SKM-1 (cell line): ENCODE measurements around the gene FDXACB1.
A peak's percentile ranks its signal among the peaks of the same experiment; 100 is the strongest.

Experiments
- DNase-seq: peaks from one replicate; lab custom pipeline; 2025; ENCODE audit not compliant: unreplicated experiment; lab: John Stamatoyannopoulos, UW

Gene FDXACB1, protein sequence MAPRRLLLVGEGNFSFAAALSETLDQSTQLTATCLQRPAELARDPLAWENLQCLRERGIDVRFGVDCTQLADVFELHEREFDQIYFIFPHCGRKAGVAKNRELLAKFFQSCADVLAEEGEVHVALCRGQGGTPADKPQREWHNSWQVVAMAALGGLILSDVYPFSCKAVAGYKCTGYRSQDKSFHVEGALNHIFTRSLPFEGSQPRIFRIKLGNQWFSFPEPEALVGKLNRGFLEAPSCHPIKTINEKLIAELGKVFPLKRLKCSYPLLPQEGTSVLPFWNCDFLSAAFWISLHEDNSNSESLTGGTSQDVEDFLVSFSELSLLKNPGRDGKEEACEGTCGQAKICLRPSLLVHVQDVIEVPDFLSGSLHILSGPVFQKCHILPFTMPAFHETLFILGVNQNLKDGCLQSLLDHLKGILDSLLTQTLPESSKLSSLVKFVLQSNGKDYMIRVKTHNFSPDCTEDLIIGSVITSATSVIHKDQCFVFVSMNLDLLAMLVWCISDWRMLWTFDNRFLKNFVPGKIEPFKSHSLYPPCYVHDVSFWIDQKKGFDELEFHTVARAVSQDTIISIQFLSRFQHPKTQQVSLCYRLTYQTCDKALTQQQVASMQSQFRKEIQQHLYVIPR

DNA sequence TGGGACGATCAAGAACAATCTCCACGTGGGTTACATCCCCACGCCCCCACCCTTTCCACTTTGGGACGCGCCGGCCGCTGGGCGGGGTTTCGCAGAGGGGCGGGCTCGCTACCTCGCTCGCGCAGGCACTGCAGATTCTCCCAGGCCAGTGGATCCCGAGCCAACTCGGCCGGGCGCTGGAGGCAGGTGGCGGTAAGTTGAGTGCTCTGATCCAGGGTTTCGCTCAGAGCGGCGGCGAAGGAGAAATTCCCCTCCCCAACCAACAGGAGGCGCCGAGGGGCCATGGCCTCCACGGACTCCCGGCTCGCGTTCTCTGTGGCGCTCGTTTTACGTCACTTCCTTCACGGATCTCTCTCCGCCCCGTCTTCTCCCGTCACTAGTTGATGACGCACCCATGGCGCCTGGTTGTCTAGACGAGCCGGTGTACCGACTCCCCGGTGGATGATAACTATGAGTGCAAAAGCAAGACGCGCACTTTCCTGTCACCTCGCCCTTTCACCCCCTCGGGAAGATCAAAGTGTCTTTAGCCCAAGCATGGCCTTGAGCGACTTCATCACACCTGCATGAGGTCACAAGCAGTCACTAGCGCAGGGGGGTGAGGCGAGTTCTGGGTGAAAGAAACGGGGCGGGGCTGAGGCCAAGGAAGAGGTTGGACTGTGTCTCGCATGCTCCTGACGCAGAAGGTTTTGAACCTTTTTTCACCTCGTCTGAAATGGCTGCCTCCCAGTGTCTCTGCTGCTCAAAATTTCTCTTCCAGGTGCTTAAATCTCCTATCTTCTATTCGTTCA is at the start of gene FDXACB1, which contains the start of gene CFAP68:
FDXACB1 (minus strand) TSS at position 317 of the 788 bp plus-strand sequence; CDS start at position 284, 33 bp downstream.
CFAP68 (plus strand) TSS at position 693 of the 788 bp plus-strand sequence; CDS start at position 713, 20 bp downstream.
- peak; percentile 98 for DNase-seq

DNA sequence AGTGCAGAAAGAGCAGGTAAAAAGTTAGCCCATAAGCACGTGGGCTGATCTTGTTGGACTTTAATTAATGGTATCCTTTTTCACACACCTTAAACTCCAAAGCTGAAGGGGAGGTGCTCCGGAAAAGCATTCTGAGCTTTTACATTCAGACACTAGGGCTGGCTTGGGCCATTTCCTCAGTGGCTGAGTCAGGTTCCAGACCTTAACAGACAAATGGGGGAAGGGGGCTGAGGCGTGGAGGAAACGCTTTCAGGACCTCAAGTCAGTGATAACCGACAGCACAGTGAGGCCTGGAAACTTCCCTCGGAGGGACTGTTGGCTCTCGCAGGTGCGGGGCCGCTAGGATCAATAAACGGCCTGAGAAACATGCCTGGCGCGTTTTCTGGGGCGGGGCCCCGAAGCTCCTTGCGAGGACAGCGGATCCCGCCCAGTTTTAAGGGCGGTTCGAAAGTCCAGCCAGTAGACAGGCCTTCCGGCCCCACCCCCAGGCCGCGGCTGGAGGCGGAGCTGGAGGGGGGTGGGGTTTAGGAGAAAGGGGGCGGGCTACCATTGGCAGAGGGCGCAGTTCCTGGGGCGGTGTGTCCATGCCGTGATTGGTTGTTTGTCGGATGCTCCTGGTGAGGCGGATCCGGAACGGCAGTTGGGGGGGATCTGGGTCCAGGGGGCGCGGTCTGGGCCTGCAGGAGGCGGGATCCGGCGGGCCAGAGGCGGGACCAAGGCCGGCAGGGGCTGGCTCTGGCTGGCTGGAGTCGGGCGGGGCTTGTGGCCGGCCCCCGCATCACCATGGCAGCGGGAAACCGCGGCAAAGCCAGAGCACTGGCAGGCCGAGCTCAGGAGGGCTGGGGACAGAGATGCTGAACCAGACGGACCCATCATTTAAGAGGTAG is 47.8 kb upstream of the FDXACB1 start:
- DNase-seq, result peak; percentile 90

DNA sequence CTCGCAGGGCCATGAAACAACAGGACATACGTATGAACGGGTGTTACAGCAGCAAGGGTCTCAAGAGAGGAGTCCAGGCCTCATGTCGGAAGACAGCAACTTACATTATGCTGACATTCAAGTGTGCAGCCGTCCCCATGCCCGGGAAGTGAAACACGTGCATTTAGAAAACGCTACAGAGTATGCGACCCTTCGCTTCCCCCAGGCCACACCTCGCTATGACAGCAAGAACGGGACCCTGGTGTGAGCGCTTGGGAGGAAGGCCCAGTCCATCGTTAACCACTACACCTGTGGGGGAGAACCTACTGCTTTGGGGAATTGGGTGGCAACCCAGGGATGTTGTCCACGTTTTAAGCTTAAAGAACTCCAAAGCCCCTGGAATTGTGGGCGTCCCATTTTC is 47.0 kb upstream of the FDXACB1 start:
- DNase-seq, result no peak

DNA sequence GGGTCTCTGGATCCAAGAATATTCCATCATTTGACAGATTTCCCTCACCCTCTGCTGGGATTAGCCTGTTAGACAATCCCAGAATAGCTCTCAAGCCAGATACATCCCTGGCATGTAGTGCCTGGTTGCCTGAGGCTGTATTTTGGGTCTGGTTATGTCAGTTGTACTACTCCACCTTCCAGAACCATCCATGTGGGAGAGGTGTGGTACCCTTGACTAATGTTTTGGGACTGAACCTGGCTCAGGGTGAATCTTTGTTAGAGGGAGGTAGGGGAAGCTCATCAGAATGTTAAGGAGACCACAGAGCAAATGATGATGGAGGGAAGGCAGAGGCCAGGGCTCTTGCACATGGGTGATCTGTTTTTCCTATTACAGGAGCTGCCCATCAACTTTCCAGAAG is 45.0 kb upstream of the FDXACB1 start:
- DNase-seq, result no peak

DNA sequence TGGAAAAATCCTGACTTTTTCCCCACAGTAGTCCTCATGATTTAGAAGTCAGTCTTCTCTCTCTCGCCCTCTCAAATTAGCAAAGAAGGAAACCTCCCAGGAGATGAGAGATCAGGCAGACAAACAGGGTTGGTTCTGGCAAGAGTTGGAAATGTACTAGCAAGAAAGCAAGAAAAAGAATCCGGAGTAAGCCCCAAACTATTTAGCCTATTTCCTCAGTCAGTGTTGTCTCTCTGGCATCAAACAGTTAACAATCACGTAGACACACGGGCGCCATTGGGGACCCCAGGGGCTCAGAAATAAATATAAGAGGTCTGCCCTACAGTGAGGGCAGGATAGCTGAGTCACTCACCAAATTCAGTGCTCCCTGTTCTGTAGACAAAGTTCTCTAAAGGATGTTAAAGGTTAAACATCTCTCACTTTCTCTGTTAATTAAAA is 44.4 kb upstream of the FDXACB1 start:
- no peak for DNase-seq

DNA sequence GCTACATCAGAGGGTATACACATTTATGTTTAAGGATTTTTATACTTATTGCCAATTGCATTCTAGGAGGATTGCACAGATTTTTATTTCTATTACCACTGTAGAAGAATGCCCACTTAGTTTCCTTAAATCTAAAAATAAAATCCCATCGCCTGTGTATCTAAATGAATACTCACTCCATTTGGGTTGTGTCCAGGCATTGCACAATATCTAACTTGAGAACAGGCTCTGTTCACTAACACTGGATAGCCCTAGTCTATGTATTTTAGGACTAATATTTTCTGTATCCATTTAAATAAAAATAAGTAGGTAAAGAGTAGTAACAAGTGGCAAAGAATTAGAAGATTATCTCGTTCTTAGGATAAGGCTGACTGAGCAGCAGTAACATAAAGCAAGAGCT is 43.8 kb upstream of the FDXACB1 start:
- DNase-seq, result no peak

DNA sequence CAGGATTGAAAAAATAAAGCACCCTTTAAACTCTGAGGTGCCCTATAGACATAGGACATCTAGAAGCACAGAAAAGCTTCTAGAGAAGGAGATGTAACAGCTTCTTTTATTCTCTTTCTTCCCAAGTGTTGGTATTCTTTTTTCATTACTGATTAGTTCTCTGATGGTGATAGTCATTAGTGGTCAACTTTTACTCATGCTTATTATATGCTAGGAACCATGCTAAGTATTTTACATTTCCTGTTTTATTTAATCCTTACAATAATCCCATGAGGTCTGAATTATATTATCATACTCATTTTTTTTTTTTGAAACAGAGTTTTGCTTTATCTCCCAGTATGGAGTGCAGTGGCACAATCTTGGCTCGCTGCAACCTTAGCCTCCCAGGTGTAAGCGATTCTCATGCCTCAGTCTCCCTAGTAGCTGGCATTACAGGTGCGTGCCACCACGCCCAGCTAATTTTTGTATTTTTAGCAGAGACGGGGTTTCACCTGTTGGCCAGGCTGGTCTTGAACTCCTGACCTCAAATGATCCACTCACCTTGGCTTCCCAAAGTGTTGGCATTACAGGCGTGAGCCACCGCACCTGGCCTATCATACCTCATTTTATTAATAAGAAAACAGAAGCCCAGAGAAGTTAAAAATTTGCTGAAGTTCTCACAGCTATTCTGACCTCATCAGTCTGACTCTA is 42.7 kb upstream of the FDXACB1 start:
- no peak for DNase-seq

DNA sequence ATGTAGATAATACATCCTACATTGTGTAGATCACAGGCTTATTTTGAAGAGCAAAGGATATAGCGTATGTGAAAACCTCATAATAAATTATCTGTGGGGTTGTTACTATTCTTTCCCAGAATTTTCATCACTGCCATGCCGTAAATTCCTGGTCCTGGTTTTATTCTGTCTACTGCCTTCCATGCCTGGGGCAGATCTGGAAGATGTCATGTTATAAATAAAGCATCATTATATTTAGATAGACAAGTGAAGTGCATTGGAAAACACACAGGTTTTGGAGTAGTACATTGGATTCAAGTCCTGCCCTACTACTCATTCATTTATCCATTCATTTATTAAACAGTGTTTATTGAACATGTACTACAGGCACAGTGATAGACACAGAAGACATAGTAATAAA is 41.9 kb upstream of the FDXACB1 start:
- DNase-seq, result no peak

DNA sequence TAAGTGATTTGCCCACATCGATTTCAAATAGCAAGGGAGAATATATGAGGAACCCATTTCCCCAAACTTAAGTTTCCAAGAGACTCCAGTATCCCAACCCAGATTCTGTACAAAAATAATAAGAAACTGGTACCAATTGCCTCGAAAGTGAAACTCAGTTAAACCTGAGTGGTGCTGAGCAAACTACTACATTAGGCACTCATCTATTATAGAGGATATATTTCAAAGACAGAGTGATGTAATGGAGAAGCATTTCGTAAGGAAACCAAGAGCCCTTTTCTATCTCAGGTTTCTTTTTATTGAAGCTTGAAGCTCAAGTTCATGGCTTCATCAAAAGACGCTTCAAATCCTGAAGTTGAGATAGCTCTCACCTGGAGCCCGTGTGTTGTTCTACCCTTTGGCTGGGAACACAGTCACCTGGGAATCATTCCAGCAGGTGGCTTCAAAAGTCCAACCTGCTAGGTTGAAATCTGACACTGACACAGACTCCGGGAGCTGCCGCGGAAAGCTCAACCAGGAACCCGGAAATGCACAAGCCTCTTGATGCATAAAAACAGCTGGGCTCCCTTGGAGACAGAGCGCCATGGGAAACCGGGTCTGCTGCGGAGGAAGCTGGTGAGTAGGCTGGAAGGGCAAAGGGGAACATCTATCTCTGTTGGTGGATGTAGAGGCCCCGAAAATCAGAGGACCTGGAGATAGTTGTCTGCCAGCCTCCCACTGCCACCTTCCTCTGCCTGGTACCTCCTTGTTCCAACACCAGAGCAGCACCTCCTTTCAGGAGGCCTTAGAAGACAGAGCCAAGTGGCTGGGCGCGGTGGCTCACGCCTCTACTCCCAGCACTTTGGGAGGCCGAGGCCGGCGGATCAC is 39.7 kb upstream of the FDXACB1 start, which contains the start of gene C11orf52:
C11orf52 (plus strand) TSS at position 524 of the 867 bp plus-strand sequence; CDS start at position 584, 60 bp downstream.
- no peak for DNase-seq

DNA sequence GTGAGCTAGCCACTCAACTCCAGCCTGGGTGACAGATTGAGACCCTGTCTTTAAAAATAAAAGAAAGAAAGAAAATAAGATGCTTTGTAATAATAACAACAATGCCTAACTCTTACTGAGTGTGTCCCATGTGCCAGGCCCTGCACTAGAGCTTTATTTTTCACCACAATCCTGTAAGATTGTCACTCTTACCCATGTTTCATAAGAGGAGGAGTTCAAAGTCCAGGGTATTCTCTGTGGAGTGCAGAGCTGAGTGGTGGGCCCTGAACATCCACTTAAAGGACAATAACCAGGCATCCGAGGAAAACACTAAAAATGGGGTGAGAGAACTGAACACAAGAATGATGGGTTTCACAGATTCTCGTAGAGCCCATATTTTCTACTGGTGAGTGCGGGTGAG is 38.8 kb upstream of the FDXACB1 start:
- DNase-seq, result no peak

DNA sequence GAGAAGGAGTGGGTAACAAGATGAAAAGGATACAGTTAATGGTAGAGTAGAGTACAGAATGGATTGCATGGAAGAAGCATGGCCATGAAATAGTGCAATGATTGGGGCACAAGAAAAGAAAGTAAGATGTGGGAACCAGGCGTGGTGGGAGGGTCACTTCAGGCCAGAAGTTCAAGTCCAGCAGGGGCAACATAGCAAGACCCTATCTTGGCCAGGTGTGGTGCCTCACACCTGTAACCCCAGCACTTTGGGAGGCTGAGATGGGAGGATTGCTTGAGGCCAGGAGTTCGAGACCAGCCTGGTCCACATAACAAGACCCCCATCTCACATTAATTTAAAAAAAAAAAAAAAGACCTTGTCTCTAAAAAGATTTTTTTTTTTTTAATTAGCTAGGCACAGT is 38.3 kb upstream of the FDXACB1 start:
- no peak for DNase-seq

DNA sequence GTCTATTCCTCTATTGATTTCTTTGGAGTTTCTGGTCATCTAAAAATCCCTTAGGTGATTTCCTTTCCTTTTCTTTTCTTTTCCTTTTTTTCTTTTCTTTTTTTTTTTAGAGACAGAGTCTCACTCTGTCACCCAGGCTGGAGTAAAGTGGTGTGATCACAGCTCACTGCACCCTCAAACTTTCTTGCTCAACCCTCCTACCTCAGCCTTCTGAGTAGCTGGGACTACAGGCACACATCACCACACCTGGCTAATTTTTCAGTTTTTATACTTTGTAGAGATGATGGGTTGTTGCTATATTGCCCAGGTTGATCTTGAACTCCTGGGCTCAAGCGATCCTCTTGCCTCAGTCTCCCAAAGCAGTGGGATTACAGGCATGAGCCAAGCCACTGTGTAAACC is 37.8 kb upstream of the FDXACB1 start:
- no peak for DNase-seq

DNA sequence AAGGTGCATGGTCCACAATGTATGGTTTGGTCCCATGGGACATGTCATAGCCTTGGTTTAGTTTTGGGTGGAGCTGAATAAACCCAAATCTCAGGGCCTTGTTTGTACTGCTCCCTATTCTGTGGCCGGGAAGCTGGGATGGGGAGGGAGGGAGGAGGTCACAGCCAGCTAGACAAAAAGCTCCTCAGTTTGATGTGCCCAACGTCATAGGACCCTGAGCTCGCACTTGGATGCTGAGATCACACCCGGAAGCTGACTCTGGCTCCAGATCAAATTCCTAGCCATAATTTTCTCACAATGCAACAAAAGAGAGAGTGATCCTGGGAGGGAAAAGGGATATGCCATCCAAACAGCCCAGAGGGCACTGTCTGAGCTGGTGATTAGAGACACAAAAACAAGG is 35.0 kb upstream of the FDXACB1 start:
- DNase-seq, result no peak

DNA sequence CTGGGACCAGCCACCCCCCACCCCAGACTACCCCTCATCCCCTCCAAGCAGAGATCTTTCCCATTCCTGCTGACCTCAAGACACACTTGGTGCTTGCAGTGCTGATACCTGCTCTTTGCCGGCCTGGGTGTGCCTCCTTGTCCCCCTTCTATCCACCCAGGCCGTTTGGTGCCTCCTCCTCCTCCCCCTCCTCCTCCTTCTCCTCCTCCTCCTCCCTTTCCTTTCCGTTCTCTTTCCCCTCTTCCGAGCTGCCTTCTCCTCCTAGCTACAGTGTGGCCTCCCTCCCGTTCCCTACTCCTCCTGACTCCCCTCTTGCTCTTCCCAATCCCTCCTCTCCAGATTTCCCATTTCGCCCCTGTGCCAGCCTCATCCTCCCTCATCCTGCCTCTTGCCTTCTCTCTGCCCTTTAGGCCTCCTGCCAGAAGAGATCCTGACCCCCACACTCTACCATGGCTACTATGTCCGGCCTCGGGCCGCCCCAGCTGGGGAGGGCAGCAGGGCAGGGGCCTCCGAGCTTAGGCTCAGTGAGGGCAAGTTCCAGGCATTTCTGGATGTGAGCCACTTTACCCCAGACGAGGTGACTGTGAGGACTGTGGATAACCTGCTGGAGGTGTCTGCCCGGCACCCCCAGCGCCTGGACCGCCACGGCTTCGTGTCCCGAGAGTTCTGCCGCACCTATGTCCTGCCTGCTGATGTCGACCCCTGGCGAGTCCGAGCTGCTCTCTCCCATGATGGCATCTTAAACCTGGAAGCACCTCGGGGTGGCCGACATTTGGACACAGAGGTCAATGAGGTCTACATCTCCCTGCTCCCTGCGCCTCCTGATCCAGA is 34.3 kb upstream of the FDXACB1 start:
- DNase-seq, result no peak

DNA sequence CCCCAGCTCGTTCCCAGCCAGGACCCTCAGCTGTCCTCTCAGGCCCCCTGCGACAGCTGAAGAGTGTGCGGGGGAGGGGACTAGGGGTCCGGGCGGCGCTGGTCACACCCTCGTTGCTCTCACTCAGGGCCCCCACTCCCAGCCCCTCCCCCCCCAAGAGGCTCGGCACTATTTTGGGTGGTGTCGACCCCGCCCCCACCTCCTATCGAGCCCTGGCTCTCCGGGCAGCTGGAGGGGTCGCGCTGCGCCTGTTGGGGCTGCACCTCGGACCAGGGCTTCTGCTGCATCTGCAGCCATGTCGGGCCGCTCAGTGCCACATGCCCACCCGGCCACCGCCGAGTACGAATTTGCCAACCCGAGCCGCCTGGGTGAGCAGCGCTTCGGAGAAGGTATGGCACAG is 33.6 kb upstream of the FDXACB1 start, which contains the start of gene HSPB2:
HSPB2 (plus strand) TSS at position 200 of the 400 bp plus-strand sequence; CDS start at position 296, 96 bp downstream.
- no peak for DNase-seq

DNA sequence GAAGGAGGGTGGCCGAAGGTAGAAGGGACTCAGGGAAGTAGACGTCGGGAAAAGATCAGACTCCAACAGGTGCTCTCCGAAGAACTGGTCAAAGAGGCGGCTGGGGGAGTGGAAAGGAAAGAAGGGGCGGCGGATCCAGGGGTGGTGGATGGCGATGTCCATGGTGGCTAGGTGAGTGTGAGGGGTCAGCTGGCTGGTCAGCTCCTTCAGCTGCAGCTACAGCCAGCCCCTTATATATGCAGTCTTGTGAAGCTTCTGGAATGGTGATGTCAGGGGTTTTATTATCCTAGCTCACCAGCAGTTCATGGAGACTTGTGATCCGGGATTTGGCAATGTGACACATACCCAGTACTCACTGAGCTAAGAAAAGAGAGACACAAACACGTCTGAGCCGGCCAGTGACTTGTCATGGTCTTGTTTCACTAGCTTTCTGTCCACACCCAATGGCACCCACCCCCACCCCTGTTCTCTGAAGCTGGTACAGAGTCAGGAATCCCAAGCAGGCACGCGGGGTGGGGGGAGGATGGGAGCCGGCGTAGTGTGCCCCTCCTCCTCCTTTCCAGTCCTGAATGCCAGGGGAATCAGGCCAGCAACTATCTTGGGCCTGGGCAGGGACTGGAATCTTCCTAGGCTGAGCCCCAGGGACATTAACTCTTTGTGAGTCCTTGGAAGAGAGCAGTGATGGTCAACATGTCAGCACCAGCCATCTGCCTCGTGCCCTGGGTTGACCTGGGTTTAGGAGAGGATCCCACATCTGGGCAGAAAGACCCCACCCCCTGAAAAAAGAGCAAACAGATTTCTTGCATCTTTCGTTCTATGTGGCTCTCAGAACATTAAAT is 32.8 kb upstream of the FDXACB1 start, which contains the start of gene CRYAB:
CRYAB (minus strand) TSS at position 208 of the 839 bp plus-strand sequence; CDS start at position 162, 46 bp downstream.
- DNase-seq, result no peak
